ENCODE data around the gene IFNE. TPM values are rescaled to one million over a fixed set of nuclear protein-coding genes. Genes with fewer than 3 reads are reported as not detected.

Gene IFNE
- 0.23 TPM for total RNA-seq

GRCh38 chr9:21482213-21482612, at the start of gene IFNE:
TSS of gene IFNE (minus strand) at chr9:21482313. CDS start at chr9:21481694, 619 bp downstream.
- DNase-seq (ENCODE audit: low spot score), result no peak

GRCh38 chr9:21528123-21528808, 46.2 kb upstream of the IFNE start:
- no peak for DNase-seq (ENCODE audit: low spot score)

- no peak for DNase-seq (ENCODE audit: low spot score)
Measured at GRCh38 chr9:21527579-21527978, 45.5 kb upstream of the IFNE start.

- DNase-seq (ENCODE audit: low spot score), result no peak
Measured at GRCh38 chr9:21525174-21525573, 43.1 kb upstream of the IFNE start.

GRCh38 chr9:21524099-21524830, 42.2 kb upstream of the IFNE start:
- DNase-seq (ENCODE audit: low spot score), result no peak

- DNase-seq (ENCODE audit: low spot score), result no peak
Measured at GRCh38 chr9:21523021-21524014, 41.2 kb upstream of the IFNE start.

- no peak for DNase-seq (ENCODE audit: low spot score)
Measured at GRCh38 chr9:21522348-21522747, 40.2 kb upstream of the IFNE start.

- DNase-seq (ENCODE audit: low spot score), result no peak
Measured at GRCh38 chr9:21521448-21521847, 39.3 kb upstream of the IFNE start.

- no peak for DNase-seq (ENCODE audit: low spot score)
Measured at GRCh38 chr9:21520501-21521228, 38.6 kb upstream of the IFNE start.

GRCh38 chr9:21519855-21520434, 37.8 kb upstream of the IFNE start:
- DNase-seq (ENCODE audit: low spot score), result no peak

GRCh38 chr9:21516796-21517195, 34.7 kb upstream of the IFNE start:
- no peak for DNase-seq (ENCODE audit: low spot score)

GRCh38 chr9:21513431-21513830, 31.3 kb upstream of the IFNE start:
- DNase-seq (ENCODE audit: low spot score), result no peak

- no peak for DNase-seq (ENCODE audit: low spot score)
Measured at GRCh38 chr9:21510806-21511205, 28.7 kb upstream of the IFNE start.

GRCh38 chr9:21507483-21507790, 25.3 kb upstream of the IFNE start:
- no peak for DNase-seq (ENCODE audit: low spot score)

GRCh38 chr9:21506626-21507482, 24.7 kb upstream of the IFNE start:
- DNase-seq (ENCODE audit: low spot score), result no peak

- no peak for DNase-seq (ENCODE audit: low spot score)
Measured at GRCh38 chr9:21505425-21506179, 23.5 kb upstream of the IFNE start.

- no peak for DNase-seq (ENCODE audit: low spot score)
Measured at GRCh38 chr9:21504894-21505293, 22.8 kb upstream of the IFNE start.

GRCh38 chr9:21504113-21504512, 22.0 kb upstream of the IFNE start:
- DNase-seq (ENCODE audit: low spot score), result no peak

- no peak for DNase-seq (ENCODE audit: low spot score)
Measured at GRCh38 chr9:21502586-21502985, 20.5 kb upstream of the IFNE start.

GRCh38 chr9:21499912-21500311, 17.8 kb upstream of the IFNE start:
- DNase-seq (ENCODE audit: low spot score), result peak; percentile 24

Data from mucosa of gallbladder (tissue), 1 donor.